HepG2 (cell line): ENCODE measurements around the gene RDH11. TPM values are rescaled to one million over a fixed set of nuclear protein-coding genes. Genes with fewer than 3 reads are reported as not detected.

Source experiments
- ATF7 ChIP-seq, 2 experiments: fragments of 450-650 bp in 1 of 2; sonication (generic) in 1 of 2; formaldehyde crosslinking in 1 of 2; IDR thresholded peaks; 2 replicates each; pipeline versions ENCODE4 v1.4.0 to v1.6.1; 2016 to 2020; ENCODE audit warnings: antibody characterized with exemption in 1 of 2, mild to moderate bottlenecking in 1 of 2, missing genetic modification reagents in 1 of 2
- GPN1 ChIP-seq: sonication (generic); formaldehyde crosslinking; IDR thresholded peaks from 2 replicates; pipeline ENCODE4 v1.5.1; 2020; ENCODE audit warnings: missing genetic modification reagents, borderline replicate concordance
- MED1 ChIP-seq: sonication (generic); formaldehyde crosslinking; IDR thresholded peaks from 2 replicates; pipeline ENCODE4 v1.4.0; 2020; ENCODE audit warnings: missing genetic modification reagents
- SNAI1 ChIP-seq: sonication (generic); formaldehyde crosslinking; IDR thresholded peaks from 2 replicates; pipeline ENCODE4 v1.5.0; 2020; ENCODE audit warnings: mild to moderate bottlenecking, missing genetic modification reagents, borderline replicate concordance
- TBX2 ChIP-seq: sonication (generic); formaldehyde crosslinking; IDR thresholded peaks from 2 replicates; pipeline ENCODE4 v1.5.0; 2020; ENCODE audit warnings: missing genetic modification reagents, mild to moderate bottlenecking, borderline replicate concordance
- THAP11 ChIP-seq: IDR thresholded peaks from 2 replicates; pipeline ENCODE4 v1.6.1; 2016; ENCODE audit warnings: missing biosample characterization, missing genetic modification reagents
- ZMYM4 ChIP-seq: sonication (generic); formaldehyde crosslinking; IDR thresholded peaks from 2 replicates; pipeline ENCODE4 v1.8.1; 2023; ENCODE audit warnings: mild to moderate bottlenecking, missing genetic modification reagents
- ZNF263 ChIP-seq: sonication (generic); formaldehyde crosslinking; IDR thresholded peaks from 2 replicates; pipeline ENCODE4 v1.4.0; 2020; ENCODE audit warnings: missing genetic modification reagents
- ZNF292 ChIP-seq: sonication (generic); formaldehyde crosslinking; IDR thresholded peaks from 2 replicates; pipeline ENCODE4 v1.8.1; 2022; ENCODE audit warnings: mild to moderate bottlenecking, low read depth, missing genetic modification reagents, borderline replicate concordance
- ZNF547 ChIP-seq: sonication (generic); formaldehyde crosslinking; IDR thresholded peaks from 2 replicates; pipeline ENCODE4 v1.5.1; 2020; ENCODE audit warnings: mild to moderate bottlenecking, missing genetic modification reagents
- ZNF605 ChIP-seq: sonication (generic); formaldehyde crosslinking; IDR thresholded peaks from 2 replicates; pipeline ENCODE4 v1.8.0; 2022; ENCODE audit warnings: mild to moderate bottlenecking, missing genetic modification reagents
- ZNF746 ChIP-seq: sonication (generic); formaldehyde crosslinking; IDR thresholded peaks from 2 replicates; pipeline ENCODE4 v1.8.0; 2022; ENCODE audit warnings: mild to moderate bottlenecking, missing genetic modification reagents
- polyA plus RNA-seq, 8 experiments: library from polyadenylated mRNA; depleted of rRNA in 3 of 8; stranded (reverse) in 7 of 8; unstranded in 1 of 8; fragments of >200 nt; fragmentation: Illumina TruSeq in 4 of 8; extraction: Trizol in 4 of 8; gene quantifications; 2 replicates each; pipeline versions ENCODE4 v1.2.1 to v1.2.3, GENCODE V29; 2011 to 2016; ENCODE audit warnings: low read depth in 4 of 8, missing spikeins in 1 of 8, mixed read lengths in 1 of 8; ENCODE audit not compliant: insufficient read depth in 1 of 8
- total RNA-seq, 5 experiments: library from RNA; depleted of rRNA; stranded (reverse); fragments of >200 nt; fragmentation: Illumina TruSeq; extraction: Trizol; gene quantifications; 2 replicates each; pipeline ENCODE4 v1.2.3, GENCODE V29; 2016; ENCODE audit warnings: low read depth in 1 of 5
- TF ChIP-seq, protein P1 (sequence below): sonication (generic); formaldehyde crosslinking; IDR thresholded peaks from 2 replicates; pipeline ENCODE4 v1.8.1; 2023; ENCODE audit warnings: mild to moderate bottlenecking, missing genetic modification reagents
- TF ChIP-seq, protein P2 (sequence below): IDR thresholded peaks from 2 replicates; pipeline ENCODE4 v1.6.1; 2016; ENCODE audit warnings: control low read depth
- TF ChIP-seq, protein P3 (sequence below): sonication (generic); formaldehyde crosslinking; IDR thresholded peaks from 2 replicates; pipeline ENCODE4 v1.8.1; 2023; ENCODE audit warnings: mild to moderate bottlenecking, moderate library complexity, missing genetic modification reagents
- TF ChIP-seq, protein P4 (sequence below): sonication (generic); formaldehyde crosslinking; IDR thresholded peaks from 2 replicates; pipeline ENCODE4 v1.4.0; 2020; ENCODE audit warnings: missing genetic modification reagents
- TF ChIP-seq, protein P5 (sequence below): sonication (generic); formaldehyde crosslinking; IDR thresholded peaks from 2 replicates; pipeline ENCODE4 v1.4.0; 2020; ENCODE audit warnings: mild to moderate bottlenecking, missing genetic modification reagents
- TF ChIP-seq, protein P6 (sequence below): IDR thresholded peaks from 2 replicates; pipeline ENCODE4 v1.6.1; 2016; ENCODE audit warnings: missing compliant biosample characterization, missing genetic modification reagents, borderline replicate concordance

RDH11 gene
- total and polyA plus RNA-seq, 2 of the 13 experiments (the other 11 are each of a cell fraction or from before 2014, with no cell fraction given), result 106 to 131 TPM

DNA sequence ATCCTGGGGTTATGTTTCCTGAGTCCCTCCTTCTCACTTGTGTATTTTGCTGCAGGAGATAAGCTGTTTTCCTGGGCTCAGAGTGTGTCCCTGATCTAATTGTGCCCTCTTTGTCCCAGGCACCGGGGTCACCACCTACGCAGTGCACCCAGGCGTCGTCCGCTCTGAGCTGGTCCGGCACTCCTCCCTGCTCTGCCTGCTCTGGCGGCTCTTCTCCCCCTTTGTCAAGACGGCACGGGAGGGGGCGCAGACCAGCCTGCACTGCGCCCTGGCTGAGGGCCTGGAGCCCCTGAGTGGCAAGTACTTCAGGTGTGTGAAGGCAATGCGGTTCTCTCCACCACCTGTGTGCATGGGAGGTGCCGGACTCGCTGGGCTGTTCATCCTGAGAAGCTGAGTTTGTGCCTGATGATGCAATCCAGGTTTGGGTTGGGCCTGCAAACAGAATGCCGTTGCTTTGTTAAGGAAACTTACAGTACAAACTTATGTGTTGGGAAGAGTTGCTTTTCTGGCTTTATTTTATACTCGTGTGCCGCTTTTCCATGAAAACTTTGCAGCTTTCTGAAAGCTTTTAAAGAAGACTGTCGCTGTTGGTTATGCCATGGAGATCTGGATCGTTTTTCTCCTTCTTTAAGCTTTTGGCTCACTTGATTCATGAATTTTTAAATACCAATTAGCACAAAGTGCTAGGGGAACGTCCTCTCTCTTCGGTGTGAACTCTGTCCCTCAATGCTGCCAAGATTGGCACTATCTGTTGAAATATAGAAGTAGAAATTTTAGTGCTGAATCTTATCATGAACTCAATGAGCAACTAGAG is 33.7 kb upstream of the RDH11 start (continued):
- TF ChIP-seq TBX2 (CRISPR knock-in tag) (peak; percentile 73; the same call in 1 of the 2 replicates), ZNF605 (CRISPR knock-in tag) (peak; percentile 70; the same call in 1 of the 2 replicates), ZNF292 (CRISPR knock-in tag) (peak; percentile 97), ZNF746 (CRISPR knock-in tag) (peak; percentile 83; the same call in 1 of the 2 replicates), ATF7 (IDR thresholded peaks at IDR 0.05) (peak; percentile 62), ATF7 (CRISPR knock-in tag; IDR thresholded peaks at IDR 0.05) (no peak), SNAI1 (no peak), ZMYM4 (CRISPR knock-in tag) (peak; percentile 79), MED1 (peak; percentile 53; the same call in 1 of the 2 replicates), GPN1 (CRISPR knock-in tag) (no peak), ZNF263 (peak; percentile 91), ZNF547 (CRISPR knock-in tag) (0 out of 2 replicates have a peak, but pooled peaks have one; percentile 20), THAP11 (CRISPR knock-in tag) (peak; percentile 62)
- TF ChIP-seq, protein P1, sequence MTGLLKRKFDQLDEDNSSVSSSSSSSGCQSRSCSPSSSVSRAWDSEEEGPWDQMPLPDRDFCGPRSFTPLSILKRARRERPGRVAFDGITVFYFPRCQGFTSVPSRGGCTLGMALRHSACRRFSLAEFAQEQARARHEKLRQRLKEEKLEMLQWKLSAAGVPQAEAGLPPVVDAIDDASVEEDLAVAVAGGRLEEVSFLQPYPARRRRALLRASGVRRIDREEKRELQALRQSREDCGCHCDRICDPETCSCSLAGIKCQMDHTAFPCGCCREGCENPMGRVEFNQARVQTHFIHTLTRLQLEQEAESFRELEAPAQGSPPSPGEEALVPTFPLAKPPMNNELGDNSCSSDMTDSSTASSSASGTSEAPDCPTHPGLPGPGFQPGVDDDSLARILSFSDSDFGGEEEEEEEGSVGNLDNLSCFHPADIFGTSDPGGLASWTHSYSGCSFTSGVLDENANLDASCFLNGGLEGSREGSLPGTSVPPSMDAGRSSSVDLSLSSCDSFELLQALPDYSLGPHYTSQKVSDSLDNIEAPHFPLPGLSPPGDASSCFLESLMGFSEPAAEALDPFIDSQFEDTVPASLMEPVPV (CRISPR knock-in tag), result 0 out of 2 replicates have a peak, but pooled peaks have one; percentile 36
- TF ChIP-seq, protein P2, sequence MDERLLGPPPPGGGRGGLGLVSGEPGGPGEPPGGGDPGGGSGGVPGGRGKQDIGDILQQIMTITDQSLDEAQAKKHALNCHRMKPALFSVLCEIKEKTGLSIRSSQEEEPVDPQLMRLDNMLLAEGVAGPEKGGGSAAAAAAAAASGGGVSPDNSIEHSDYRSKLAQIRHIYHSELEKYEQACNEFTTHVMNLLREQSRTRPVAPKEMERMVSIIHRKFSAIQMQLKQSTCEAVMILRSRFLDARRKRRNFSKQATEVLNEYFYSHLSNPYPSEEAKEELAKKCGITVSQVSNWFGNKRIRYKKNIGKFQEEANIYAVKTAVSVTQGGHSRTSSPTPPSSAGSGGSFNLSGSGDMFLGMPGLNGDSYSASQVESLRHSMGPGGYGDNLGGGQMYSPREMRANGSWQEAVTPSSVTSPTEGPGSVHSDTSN (CRISPR knock-in tag), result no peak
- TF ChIP-seq, protein P3, sequence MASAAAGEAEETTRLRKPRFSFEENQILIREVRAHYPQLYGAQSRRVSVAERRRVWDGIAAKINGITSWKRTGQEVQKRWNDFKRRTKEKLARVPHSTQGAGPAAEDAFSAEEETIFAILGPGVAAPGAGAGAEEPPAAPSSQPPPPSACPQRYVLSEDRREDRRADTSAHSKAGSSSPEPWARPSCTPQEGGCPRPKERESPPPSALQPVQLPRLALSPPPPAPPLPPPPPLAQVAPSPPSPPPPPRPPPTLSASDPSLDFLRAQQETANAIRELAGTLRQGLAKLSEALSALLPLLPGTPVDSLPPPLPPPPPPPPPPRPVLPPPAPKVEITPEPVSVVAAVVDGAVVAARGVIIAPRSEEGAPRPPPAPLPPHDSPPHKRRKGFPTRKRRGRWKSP (CRISPR knock-in tag), result 0 out of 2 replicates have a peak, but pooled peaks have one; percentile 70
- TF ChIP-seq, protein P4, sequence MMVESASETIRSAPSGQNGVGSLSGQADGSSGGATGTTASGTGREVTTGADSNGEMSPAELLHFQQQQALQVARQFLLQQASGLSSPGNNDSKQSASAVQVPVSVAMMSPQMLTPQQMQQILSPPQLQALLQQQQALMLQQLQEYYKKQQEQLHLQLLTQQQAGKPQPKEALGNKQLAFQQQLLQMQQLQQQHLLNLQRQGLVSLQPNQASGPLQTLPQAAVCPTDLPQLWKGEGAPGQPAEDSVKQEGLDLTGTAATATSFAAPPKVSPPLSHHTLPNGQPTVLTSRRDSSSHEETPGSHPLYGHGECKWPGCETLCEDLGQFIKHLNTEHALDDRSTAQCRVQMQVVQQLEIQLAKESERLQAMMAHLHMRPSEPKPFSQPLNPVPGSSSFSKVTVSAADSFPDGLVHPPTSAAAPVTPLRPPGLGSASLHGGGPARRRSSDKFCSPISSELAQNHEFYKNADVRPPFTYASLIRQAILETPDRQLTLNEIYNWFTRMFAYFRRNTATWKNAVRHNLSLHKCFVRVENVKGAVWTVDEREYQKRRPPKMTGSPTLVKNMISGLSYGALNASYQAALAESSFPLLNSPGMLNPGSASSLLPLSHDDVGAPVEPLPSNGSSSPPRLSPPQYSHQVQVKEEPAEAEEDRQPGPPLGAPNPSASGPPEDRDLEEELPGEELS (CRISPR knock-in tag), result peak; percentile 79; the same call in 1 of the 2 replicates
- TF ChIP-seq, protein P5, sequence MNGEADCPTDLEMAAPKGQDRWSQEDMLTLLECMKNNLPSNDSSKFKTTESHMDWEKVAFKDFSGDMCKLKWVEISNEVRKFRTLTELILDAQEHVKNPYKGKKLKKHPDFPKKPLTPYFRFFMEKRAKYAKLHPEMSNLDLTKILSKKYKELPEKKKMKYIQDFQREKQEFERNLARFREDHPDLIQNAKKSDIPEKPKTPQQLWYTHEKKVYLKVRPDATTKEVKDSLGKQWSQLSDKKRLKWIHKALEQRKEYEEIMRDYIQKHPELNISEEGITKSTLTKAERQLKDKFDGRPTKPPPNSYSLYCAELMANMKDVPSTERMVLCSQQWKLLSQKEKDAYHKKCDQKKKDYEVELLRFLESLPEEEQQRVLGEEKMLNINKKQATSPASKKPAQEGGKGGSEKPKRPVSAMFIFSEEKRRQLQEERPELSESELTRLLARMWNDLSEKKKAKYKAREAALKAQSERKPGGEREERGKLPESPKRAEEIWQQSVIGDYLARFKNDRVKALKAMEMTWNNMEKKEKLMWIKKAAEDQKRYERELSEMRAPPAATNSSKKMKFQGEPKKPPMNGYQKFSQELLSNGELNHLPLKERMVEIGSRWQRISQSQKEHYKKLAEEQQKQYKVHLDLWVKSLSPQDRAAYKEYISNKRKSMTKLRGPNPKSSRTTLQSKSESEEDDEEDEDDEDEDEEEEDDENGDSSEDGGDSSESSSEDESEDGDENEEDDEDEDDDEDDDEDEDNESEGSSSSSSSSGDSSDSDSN (CRISPR knock-in tag), result peak; percentile 72; the same call in 1 of the 2 replicates
- TF ChIP-seq, protein P6, sequence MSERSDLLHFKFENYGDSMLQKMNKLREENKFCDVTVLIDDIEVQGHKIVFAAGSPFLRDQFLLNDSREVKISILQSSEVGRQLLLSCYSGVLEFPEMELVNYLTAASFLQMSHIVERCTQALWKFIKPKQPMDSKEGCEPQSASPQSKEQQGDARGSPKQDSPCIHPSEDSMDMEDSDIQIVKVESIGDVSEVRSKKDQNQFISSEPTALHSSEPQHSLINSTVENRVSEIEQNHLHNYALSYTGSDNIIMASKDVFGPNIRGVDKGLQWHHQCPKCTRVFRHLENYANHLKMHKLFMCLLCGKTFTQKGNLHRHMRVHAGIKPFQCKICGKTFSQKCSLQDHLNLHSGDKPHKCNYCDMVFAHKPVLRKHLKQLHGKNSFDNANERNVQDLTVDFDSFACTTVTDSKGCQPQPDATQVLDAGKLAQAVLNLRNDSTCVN (CRISPR knock-in tag), result 0 out of 2 replicates have a peak, but pooled peaks have one; percentile 39
